ENCODE measurements around the gene CALML4.
"Not testable (repeated sequence)": the region's sequence is repeated elsewhere in the genome, so short reads cannot be mapped to it uniquely, and the experiment has no call there.

- TF ChIP-seq CTCF (IDR thresholded peaks at IDR 0.05; ENCODE audit: low read length); EZH2 (IDR thresholded peaks at IDR 0.05; ENCODE audit: borderline replicate concordance, low read length): not testable (repeated sequence)
Observed at GRCh38 chr15:68234520-68234919, 29.4 kb upstream of the CALML4 start.

Data from OCI-LY1 (cell line).